Measurements from ENCODE around the gene GRK3.

DNA sequence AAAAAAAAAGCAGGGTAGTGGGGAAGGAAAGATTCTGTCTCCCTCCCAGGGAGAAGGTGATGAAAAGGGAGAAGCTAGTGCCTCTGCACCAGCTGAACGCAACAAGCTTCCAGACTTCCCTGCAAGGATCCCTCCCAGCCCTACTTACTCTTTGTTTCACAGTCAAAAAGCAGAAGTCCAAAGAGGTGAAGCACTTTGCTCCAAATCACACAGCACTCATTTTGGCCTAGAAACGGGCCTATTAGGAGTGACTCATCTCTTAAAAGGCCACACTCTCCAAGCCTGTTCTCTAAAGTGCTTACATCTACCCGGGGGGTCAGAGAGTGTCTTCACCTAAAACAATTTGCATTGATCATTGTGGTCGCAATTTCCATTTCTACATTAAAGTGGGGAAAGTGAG is 17.7 kb upstream of the GRK3 start:
- TF ChIP-seq, protein P1, sequence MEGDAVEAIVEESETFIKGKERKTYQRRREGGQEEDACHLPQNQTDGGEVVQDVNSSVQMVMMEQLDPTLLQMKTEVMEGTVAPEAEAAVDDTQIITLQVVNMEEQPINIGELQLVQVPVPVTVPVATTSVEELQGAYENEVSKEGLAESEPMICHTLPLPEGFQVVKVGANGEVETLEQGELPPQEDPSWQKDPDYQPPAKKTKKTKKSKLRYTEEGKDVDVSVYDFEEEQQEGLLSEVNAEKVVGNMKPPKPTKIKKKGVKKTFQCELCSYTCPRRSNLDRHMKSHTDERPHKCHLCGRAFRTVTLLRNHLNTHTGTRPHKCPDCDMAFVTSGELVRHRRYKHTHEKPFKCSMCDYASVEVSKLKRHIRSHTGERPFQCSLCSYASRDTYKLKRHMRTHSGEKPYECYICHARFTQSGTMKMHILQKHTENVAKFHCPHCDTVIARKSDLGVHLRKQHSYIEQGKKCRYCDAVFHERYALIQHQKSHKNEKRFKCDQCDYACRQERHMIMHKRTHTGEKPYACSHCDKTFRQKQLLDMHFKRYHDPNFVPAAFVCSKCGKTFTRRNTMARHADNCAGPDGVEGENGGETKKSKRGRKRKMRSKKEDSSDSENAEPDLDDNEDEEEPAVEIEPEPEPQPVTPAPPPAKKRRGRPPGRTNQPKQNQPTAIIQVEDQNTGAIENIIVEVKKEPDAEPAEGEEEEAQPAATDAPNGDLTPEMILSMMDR (IDR thresholded peaks at IDR 0.05; ENCODE audit: low read depth, low read length, poor library complexity, severe bottlenecking) = no peak
- TF ChIP-seq EZH2phosphoT487 (IDR thresholded peaks at IDR 0.05; ENCODE audit: borderline replicate concordance, low read length) = no peak

Measured in DOHH2 (cell line).